ENCODE results near the gene DELE1. TPM values are rescaled to one million over a fixed set of nuclear protein-coding genes. Genes with fewer than 3 reads are reported as not detected.
A peak's percentile ranks its signal among the peaks of the same experiment; 100 is the strongest.

The DELE1 gene
- total RNA-seq, 2 donors from 2014 or later, result 49.5 to 89.1 TPM

- no peak for TF ChIP-seq CTCF (IDR thresholded peaks at IDR 0.05)
- no peak overlapping the region for H3K27ac ChIP-seq
Observed at GRCh38 chr5:141903261-141903660, 20.4 kb upstream of the DELE1 start.

GRCh38 chr5:141904551-141904950, 19.1 kb upstream of the DELE1 start:
- H3K36me3 ChIP-seq, result no peaks in the 10 kb centered on the region
- H3K27me3 ChIP-seq, result no peaks in the 10 kb centered on the region
- no peak overlapping the region for H3K27ac ChIP-seq
- no peak overlapping the region for H3K4me3 ChIP-seq
- H3K9me3 ChIP-seq, result no peaks in the 10 kb centered on the region
- peak; percentile 30 for DNase-seq (ENCODE audit: low spot score)
- H3K4me1 ChIP-seq, result no peaks in the 10 kb centered on the region
- TF ChIP-seq CTCF (IDR thresholded peaks at IDR 0.05), result no peak

More at GRCh38 chr5:141903261-141903660, 20.4 kb upstream of the DELE1 start:
- no peak for DNase-seq (ENCODE audit: low spot score)
- Histone ChIP-seq H3K9me3 (no peaks in the 10 kb centered on the region), H3K4me3 (no peak overlapping the region), H3K4me1 (no peaks in the 10 kb centered on the region), H3K36me3 (no peaks in the 10 kb centered on the region), H3K27me3 (no peaks in the 10 kb centered on the region)

- Histone ChIP-seq H3K36me3 (no peaks in the 10 kb centered on the region), H3K4me1 (no peaks in the 10 kb centered on the region), H3K27ac (no peak overlapping the region), H3K9me3 (no peaks in the 10 kb centered on the region), H3K27me3 (no peaks in the 10 kb centered on the region), H3K4me3 (no peak overlapping the region)
- TF ChIP-seq CTCF (IDR thresholded peaks at IDR 0.05), result no peak
- no peak for DNase-seq (ENCODE audit: low spot score)
Observed at GRCh38 chr5:141906517-141906916, 17.2 kb upstream of the DELE1 start.

GRCh38 chr5:141906972-141907371, 16.7 kb upstream of the DELE1 start:
- Histone ChIP-seq H3K4me3 (no peak overlapping the region), H3K27ac (no peak overlapping the region), H3K9me3 (no peaks in the 10 kb centered on the region), H3K4me1 (no peaks in the 10 kb centered on the region), H3K36me3 (no peaks in the 10 kb centered on the region), H3K27me3 (no peaks in the 10 kb centered on the region)
- DNase-seq (ENCODE audit: low spot score), result peak; percentile 5
- TF ChIP-seq CTCF (IDR thresholded peaks at IDR 0.05), result no peak

- Histone ChIP-seq H3K36me3 (no peaks in the 10 kb centered on the region), H3K4me3 (no peak overlapping the region)
- TF ChIP-seq CTCF (IDR thresholded peaks at IDR 0.05), result no peak
Observed at GRCh38 chr5:141908796-141909195, 14.9 kb upstream of the DELE1 start.

GRCh38 chr5:141909212-141909611, 14.5 kb upstream of the DELE1 start:
- H3K27ac ChIP-seq, result no peak overlapping the region
- DNase-seq (ENCODE audit: low spot score), result no peak
- H3K36me3 ChIP-seq, result no peaks in the 10 kb centered on the region
- H3K27me3 ChIP-seq, result no peaks in the 10 kb centered on the region
- H3K9me3 ChIP-seq, result no peaks in the 10 kb centered on the region
- H3K4me1 ChIP-seq, result peaks cover 0 to 8% of the 10 kb centered on the region in 2 donors
- no peak overlapping the region for H3K4me3 ChIP-seq
- TF ChIP-seq CTCF (IDR thresholded peaks at IDR 0.05), result no peak

More at GRCh38 chr5:141908796-141909195, 14.9 kb upstream of the DELE1 start:
- Histone ChIP-seq H3K4me1 (peaks cover 0 to 4% of the 10 kb centered on the region in 2 donors), H3K27me3 (no peaks in the 10 kb centered on the region), H3K27ac (no peak overlapping the region), H3K9me3 (no peaks in the 10 kb centered on the region)
- no peak for DNase-seq (ENCODE audit: low spot score)

All from right atrium auricular region (tissue), 2 donors.